WTC11 (cell line): Measurements from ENCODE around the gene LZTS2.
"Not testable (repeated sequence)": the region's sequence is repeated elsewhere in the genome, so short reads cannot be mapped to it uniquely, and the experiment has no call there.

Source experiments
- GABPB1 ChIP-seq: sonication (generic); formaldehyde crosslinking; IDR thresholded peaks from 2 replicates; pipeline ENCODE4 v1.8.1; 2023; ENCODE audit warnings: mild to moderate bottlenecking, missing genetic modification reagents
- NFYB ChIP-seq: sonication (generic); formaldehyde crosslinking; conservative IDR thresholded peaks from 2 replicates; pipeline ENCODE4 v1.8.0; 2022; ENCODE audit warnings: low read depth, missing genetic modification reagents
- NR1H2 ChIP-seq: sonication (generic); formaldehyde crosslinking; IDR thresholded peaks from 2 replicates; pipeline ENCODE4 v1.9.0; 2021; ENCODE audit warnings: mild to moderate bottlenecking, moderate library complexity, missing genetic modification reagents
- SMAD4 ChIP-seq: sonication (generic); formaldehyde crosslinking; IDR thresholded peaks from 2 replicates; pipeline ENCODE4 v1.8.0; 2022; ENCODE audit warnings: mild to moderate bottlenecking, missing genetic modification reagents
- SP1 ChIP-seq: sonication (generic); formaldehyde crosslinking; conservative IDR thresholded peaks from 2 replicates; pipeline ENCODE4 v1.8.1; 2022; ENCODE audit warnings: missing genetic modification reagents
- ZNF138 ChIP-seq: sonication (generic); formaldehyde crosslinking; conservative IDR thresholded peaks from 2 replicates; pipeline ENCODE4 v1.8.1; 2022; ENCODE audit warnings: mild to moderate bottlenecking, moderate library complexity, missing genetic modification reagents
- ZNF317 ChIP-seq: sonication (generic); formaldehyde crosslinking; IDR thresholded peaks from 2 replicates; pipeline ENCODE4 v1.8.1; 2023; ENCODE audit warnings: low read depth, mild to moderate bottlenecking, moderate library complexity, missing genetic modification reagents, borderline replicate concordance
- TF ChIP-seq, protein P1 (sequence below): fragments of 200-600 bp; IDR thresholded peaks from 2 replicates; pipeline ENCODE4 v1.8.0; 2022; ENCODE audit warnings: antibody characterized with exemption
- TF ChIP-seq, protein P2 (sequence below): sonication (generic); formaldehyde crosslinking; IDR thresholded peaks from 2 replicates; pipeline ENCODE4 v1.8.0; 2023; ENCODE audit warnings: mild to moderate bottlenecking, missing genetic modification reagents
- TF ChIP-seq, protein P3 (sequence below): fragments of 250-450 bp; sonication (Bioruptor Pico); IDR thresholded peaks from 2 replicates; pipeline ENCODE4 v1.9.0; 2021; ENCODE audit warnings: mild to moderate bottlenecking

DNA sequence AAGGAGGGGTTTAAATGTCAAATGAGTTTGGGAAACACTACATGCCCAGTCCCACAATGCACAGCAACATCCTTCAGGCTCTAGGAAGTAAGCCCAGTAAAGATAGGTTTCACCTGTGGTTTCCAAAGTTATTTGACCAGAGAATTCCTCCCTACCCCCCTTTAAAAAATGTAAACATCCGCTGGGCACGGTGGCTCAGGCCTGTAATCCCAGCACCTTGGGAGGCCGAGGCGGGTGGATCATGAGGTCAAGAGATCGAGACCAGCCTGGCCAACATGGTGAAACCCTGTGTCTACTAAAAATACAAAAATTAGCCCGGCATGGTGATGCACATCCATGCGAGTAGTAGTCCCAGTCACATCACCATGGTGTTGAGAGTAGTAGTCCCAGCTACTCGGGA, 24.2 kb upstream of the LZTS2 start:
- TF ChIP-seq ZNF138; ZNF317 (CRISPR knock-in tag); NFYB; NR1H2; GABPB1 (CRISPR knock-in tag); SMAD4 (CRISPR knock-in tag); SP1: not testable (repeated sequence)
- TF ChIP-seq, protein P1, sequence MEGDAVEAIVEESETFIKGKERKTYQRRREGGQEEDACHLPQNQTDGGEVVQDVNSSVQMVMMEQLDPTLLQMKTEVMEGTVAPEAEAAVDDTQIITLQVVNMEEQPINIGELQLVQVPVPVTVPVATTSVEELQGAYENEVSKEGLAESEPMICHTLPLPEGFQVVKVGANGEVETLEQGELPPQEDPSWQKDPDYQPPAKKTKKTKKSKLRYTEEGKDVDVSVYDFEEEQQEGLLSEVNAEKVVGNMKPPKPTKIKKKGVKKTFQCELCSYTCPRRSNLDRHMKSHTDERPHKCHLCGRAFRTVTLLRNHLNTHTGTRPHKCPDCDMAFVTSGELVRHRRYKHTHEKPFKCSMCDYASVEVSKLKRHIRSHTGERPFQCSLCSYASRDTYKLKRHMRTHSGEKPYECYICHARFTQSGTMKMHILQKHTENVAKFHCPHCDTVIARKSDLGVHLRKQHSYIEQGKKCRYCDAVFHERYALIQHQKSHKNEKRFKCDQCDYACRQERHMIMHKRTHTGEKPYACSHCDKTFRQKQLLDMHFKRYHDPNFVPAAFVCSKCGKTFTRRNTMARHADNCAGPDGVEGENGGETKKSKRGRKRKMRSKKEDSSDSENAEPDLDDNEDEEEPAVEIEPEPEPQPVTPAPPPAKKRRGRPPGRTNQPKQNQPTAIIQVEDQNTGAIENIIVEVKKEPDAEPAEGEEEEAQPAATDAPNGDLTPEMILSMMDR = not testable (repeated sequence)
- TF ChIP-seq, protein P2, sequence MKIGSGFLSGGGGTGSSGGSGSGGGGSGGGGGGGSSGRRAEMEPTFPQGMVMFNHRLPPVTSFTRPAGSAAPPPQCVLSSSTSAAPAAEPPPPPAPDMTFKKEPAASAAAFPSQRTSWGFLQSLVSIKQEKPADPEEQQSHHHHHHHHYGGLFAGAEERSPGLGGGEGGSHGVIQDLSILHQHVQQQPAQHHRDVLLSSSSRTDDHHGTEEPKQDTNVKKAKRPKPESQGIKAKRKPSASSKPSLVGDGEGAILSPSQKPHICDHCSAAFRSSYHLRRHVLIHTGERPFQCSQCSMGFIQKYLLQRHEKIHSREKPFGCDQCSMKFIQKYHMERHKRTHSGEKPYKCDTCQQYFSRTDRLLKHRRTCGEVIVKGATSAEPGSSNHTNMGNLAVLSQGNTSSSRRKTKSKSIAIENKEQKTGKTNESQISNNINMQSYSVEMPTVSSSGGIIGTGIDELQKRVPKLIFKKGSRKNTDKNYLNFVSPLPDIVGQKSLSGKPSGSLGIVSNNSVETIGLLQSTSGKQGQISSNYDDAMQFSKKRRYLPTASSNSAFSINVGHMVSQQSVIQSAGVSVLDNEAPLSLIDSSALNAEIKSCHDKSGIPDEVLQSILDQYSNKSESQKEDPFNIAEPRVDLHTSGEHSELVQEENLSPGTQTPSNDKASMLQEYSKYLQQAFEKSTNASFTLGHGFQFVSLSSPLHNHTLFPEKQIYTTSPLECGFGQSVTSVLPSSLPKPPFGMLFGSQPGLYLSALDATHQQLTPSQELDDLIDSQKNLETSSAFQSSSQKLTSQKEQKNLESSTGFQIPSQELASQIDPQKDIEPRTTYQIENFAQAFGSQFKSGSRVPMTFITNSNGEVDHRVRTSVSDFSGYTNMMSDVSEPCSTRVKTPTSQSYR = not testable (repeated sequence)
- TF ChIP-seq, protein P3, sequence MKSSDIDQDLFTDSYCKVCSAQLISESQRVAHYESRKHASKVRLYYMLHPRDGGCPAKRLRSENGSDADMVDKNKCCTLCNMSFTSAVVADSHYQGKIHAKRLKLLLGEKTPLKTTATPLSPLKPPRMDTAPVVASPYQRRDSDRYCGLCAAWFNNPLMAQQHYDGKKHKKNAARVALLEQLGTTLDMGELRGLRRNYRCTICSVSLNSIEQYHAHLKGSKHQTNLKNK (CRISPR knock-in tag) = not testable (repeated sequence)
